GM18505 (cell line): Measurements from ENCODE around the gene RCSD1.
A peak's percentile ranks its signal among the peaks of the same experiment; 100 is the strongest.

Experiments
- ATAC-seq: cut with Tn5 transposase; IDR thresholded peaks from one replicate; pipeline ENCODE4 v1.9.1; 2021; ENCODE audit not compliant: unreplicated experiment
- POLR2A ChIP-seq: IDR thresholded peaks from 4 replicates; pipeline ENCODE4 v1.6.1; 2011; ENCODE audit warnings: borderline replicate concordance; ENCODE audit not compliant: insufficient read depth, insufficient read length; ENCODE audit errors: extremely low read depth

Gene RCSD1

GRCh38 chr1:167706363-167706762 lies 76.3 kb downstream of the RCSD1 start:
- no peak for TF ChIP-seq POLR2A
- ATAC-seq, result no peak

- no peak for TF ChIP-seq POLR2A
- ATAC-seq, result no peak
Measured at GRCh38 chr1:167706931-167707877, 77.2 kb downstream of the RCSD1 start.

- no peak for TF ChIP-seq POLR2A
- no peak for ATAC-seq
Measured at GRCh38 chr1:167707942-167708341, 77.9 kb downstream of the RCSD1 start.

- TF ChIP-seq POLR2A, result no peak
- ATAC-seq, result peak; percentile 47
Measured at GRCh38 chr1:167708940-167709389, 78.9 kb downstream of the RCSD1 start.

- no peak for TF ChIP-seq POLR2A
- no peak for ATAC-seq
Measured at GRCh38 chr1:167710836-167711235, 80.8 kb downstream of the RCSD1 start.

- ATAC-seq, result no peak
- TF ChIP-seq POLR2A, result no peak
Measured at GRCh38 chr1:167711797-167712196, 81.8 kb downstream of the RCSD1 start.

- no peak for ATAC-seq
- TF ChIP-seq POLR2A, result no peak
Measured at GRCh38 chr1:167713330-167714081, 83.5 kb downstream of the RCSD1 start.

GRCh38 chr1:167714098-167714438 lies 84.0 kb downstream of the RCSD1 start:
- peak; percentile 53 for ATAC-seq
- no peak for TF ChIP-seq POLR2A

- peak; percentile 54 for ATAC-seq
- peak; percentile 59 for TF ChIP-seq POLR2A
Measured at GRCh38 chr1:167714439-167715156, 84.6 kb downstream of the RCSD1 start.

- peak; percentile 4 for ATAC-seq
- TF ChIP-seq POLR2A, result no peak
Measured at GRCh38 chr1:167715157-167715999, 85.3 kb downstream of the RCSD1 start.

- no peak for TF ChIP-seq POLR2A
- no peak for ATAC-seq
Measured at GRCh38 chr1:167716000-167716271, 85.9 kb downstream of the RCSD1 start.

GRCh38 chr1:167717351-167717750 lies 87.3 kb downstream of the RCSD1 start:
- no peak for ATAC-seq
- no peak for TF ChIP-seq POLR2A
